Stimulated activated CD8-positive, alpha-beta memory T cell treated with anti-CD3 and anti-CD28 coated beads, Interleukin-15, amount 100 ng/mL, for 24 hours (primary cell): Measurements from ENCODE around the gene B4GALT2.

Experiments used
- DNase-seq: peaks from one replicate; pipeline ENCODE4 v3.0.0-alpha.2; 2020; ENCODE audit warnings: low read depth

The B4GALT2 gene, protein sequence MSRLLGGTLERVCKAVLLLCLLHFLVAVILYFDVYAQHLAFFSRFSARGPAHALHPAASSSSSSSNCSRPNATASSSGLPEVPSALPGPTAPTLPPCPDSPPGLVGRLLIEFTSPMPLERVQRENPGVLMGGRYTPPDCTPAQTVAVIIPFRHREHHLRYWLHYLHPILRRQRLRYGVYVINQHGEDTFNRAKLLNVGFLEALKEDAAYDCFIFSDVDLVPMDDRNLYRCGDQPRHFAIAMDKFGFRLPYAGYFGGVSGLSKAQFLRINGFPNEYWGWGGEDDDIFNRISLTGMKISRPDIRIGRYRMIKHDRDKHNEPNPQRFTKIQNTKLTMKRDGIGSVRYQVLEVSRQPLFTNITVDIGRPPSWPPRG

DNA sequence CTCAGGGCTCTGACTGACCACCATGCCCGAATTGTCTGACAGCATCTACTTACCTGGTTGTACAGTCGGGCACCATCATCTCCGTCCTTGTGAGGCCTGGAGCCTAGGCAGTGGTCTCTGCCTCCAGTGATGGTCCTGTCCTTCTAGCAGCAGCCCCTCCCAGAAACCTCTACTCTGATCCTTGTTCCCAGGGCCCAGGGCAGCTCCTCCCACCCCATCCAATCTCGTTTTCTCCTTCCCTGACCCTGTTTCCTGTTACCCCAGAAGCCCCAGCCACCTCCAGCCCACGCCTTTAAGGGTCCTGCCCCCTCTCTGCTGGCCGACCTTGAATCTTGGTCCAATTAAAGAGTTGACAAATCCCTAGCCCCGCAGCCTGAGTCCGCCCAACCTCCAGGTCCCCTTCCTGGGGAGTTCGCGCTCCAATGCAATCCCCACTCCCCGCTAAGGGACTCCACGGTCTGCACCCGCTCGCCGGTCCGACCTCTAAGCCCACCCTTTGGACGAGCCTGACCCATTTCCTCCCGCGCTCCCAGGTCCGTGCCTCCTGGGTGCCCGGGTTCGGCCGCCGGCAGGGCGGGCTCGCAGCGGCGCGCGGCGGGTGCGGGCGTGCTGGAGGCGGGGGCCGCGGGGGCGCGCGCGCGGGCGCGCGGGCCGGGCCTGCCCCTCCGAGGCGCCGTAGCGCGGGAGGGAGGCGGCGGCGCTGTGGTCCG is at the start of gene B4GALT2:
TSS of gene B4GALT2 (plus strand) at position 660 of the 710 bp plus-strand sequence. CDS start 1,951 bp downstream, outside the sequence.
- DNase-seq, result no peak

GRCh38 chr1:43930168-43930948 is 48.7 kb upstream of the B4GALT2 start:
- DNase-seq, result no peak

DNA sequence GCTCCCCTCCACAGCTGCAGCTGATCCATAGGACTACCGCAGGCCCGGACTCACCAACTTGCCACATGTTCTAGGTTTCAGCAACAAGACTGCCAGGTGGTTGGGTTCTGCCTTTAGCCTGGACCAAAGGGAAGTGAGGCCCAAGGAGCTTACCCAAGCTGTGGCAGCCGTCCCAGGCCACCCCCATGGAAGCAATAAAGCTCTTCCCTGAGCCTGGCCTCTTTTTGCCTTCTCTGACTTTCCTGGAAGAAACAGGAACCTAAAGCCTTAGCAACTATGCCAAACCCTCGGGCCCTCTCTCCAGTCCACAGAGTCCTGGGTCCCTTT is 48.1 kb upstream of the B4GALT2 start:
- DNase-seq, result no peak

GRCh38 chr1:43931711-43932660 is 47.0 kb upstream of the B4GALT2 start:
- no peak for DNase-seq

DNA sequence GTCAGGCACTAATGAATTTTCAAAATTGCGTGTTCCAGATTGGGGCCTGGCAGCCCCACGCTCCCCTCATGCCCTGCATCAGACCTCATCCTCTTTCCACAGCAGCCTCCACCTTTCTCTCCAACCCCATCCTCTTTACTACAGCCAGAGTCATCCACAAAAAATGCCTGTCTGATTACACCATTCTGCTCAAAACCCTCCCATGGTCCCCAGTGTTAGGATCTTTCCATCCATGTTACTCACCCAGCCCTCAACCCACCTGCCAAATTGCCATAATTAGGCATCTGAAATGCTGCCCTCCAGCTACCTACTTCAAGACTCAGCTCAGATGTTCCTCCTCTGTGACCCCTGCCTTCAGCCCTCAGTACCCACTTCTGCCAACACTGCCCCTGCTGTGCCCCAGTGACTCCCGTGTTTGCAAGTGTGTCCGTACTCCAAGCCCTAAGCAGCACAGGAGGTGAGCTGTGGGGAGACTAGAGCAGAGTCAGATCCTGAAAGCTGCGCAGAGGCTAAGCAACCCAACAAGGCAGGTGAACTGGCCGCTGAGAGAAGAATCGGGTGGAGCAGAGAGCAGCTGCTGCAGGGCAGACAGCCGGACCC is 46.1 kb upstream of the B4GALT2 start:
- DNase-seq, result no peak

DNA sequence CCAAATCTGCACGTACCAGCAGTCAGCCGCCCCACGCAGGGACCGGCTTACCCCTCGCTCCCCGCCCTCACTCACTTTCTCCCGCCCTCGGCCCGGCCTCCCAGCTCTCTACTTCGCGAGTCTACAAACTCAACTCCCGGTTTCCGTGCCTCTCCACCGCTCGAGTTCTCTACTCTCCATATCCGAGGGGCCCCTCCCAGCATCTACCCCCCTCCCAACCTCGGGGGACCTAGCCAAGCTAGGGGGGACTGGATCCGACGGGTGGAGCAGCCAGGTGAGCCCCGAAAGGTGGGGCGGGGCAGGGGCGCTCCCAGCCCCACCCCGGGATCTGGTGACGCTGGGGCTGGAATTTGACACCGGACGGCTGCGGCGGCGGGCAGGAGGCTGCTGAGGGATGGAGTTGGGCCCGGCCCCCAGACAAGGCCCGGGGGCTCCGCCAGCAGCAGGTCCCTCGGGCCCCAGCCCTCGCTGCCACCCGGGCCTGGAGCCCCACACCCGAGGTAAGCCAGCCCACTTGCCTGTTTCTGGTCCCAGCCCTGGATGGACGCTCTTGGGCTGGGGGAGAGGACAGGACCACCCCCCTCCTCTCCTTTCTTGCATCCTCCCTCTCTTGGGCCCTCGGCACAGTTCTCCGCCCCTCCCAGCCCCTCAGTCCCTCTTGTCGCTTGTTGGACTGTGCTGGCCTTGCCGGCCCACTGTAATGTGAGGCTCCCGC is 45.5 kb upstream of the B4GALT2 start, which contains the start of gene ARTN:
TSS of gene ARTN (plus strand) at position 416 of the 715 bp plus-strand sequence. CDS start 1,856 bp downstream, outside the sequence.
- no peak for DNase-seq

DNA sequence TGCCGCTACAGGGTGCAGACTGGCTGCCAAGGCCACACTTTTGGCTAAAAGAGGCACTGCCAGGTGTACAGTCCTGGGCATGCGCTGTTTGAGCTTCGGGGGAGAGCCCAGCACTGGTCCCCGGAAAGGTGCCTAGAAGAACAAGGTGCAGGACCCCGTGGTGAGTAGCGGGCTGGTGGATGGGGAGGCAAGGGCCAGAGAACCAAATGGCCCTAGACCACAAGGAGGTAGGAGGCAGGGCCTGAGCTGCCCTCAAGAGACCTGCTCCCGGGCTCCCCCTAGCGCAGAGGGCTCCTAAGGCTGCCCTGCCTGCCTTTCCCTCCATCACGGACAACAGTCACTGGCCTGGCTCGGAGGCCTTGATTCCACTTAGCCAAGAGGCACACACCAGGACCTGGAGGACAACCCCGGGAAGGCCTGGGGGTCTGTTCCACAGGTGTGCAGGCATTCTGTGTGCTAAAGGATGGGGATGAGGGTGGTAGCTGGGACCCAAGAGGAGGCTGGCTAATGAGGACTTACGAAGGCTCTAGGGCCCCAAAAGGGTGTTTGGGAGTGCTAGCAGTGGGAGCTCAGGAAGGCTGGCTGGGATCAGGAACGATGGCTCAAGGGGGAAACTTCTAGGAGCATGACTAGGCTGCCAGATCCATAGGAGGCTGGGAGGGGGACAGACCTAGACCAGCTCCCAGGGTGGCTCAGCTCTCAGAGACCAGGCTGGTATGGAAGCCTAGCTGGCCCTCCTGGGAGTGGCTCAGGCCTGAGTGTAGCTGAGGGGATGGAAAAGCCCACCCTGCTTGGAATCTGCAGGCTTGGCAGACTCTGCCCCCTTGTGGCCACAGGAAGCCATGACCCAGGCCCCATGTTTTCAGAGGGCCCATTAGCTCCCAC is 44.7 kb upstream of the B4GALT2 start:
- no peak for DNase-seq

DNA sequence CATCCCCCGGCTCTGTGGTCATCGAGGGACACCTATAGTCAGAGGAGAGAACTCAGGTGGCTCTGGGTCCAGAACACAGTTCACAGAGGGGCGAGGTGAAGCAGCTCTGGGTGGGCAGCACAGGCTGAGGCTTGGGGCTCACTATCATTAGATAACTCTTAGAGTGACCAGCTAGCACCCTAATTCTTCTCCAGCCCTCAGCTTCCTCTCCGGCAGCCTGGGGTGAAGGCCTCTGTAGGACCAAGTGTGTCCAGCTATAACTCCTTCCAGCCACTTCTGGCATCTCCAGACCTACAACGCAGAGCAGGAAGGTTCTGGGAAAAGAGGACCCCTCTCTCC is 44.1 kb upstream of the B4GALT2 start:
- no peak for DNase-seq

DNA sequence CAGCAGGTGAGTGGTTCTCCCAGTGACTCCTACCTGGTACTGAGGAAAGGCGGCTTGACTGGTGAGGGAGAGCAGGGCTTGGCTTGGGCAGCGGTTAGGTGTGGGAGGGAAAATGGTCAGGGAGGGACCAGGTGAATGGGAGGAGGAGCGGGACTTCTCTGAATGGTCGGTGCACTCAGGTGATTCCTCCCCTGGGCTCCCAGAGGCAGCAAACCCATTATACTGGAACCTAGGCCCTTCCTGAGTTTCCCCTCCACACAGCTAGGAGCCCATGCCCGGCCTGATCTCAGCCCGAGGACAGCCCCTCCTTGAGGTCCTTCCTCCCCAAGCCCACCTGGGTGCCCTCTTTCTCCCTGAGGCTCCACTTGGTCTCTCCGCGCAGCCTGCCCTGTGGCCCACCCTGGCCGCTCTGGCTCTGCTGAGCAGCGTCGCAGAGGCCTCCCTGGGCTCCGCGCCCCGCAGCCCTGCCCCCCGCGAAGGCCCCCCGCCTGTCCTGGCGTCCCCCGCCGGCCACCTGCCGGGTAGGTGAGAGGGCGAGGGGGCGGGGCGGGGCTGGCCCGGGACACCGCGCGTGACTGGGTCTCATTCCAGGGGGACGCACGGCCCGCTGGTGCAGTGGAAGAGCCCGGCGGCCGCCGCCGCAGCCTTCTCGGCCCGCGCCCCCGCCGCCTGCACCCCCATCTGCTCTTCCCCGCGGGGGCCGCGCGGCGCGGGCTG is 43.1 kb upstream of the B4GALT2 start:
- no peak for DNase-seq

DNA sequence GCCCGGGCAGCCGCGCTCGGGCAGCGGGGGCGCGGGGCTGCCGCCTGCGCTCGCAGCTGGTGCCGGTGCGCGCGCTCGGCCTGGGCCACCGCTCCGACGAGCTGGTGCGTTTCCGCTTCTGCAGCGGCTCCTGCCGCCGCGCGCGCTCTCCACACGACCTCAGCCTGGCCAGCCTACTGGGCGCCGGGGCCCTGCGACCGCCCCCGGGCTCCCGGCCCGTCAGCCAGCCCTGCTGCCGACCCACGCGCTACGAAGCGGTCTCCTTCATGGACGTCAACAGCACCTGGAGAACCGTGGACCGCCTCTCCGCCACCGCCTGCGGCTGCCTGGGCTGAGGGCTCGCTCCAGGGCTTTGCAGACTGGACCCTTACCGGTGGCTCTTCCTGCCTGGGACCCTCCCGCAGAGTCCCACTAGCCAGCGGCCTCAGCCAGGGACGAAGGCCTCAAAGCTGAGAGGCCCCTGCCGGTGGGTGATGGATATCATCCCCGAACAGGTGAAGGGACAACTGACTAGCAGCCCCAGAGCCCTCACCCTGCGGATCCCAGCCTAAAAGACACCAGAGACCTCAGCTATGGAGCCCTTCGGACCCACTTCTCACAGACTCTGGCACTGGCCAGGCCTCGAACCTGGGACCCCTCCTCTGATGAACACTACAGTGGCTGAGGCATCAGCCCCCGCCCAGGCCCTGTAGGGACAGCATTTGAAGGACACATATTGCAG is 42.4 kb upstream of the B4GALT2 start:
- no peak for DNase-seq

DNA sequence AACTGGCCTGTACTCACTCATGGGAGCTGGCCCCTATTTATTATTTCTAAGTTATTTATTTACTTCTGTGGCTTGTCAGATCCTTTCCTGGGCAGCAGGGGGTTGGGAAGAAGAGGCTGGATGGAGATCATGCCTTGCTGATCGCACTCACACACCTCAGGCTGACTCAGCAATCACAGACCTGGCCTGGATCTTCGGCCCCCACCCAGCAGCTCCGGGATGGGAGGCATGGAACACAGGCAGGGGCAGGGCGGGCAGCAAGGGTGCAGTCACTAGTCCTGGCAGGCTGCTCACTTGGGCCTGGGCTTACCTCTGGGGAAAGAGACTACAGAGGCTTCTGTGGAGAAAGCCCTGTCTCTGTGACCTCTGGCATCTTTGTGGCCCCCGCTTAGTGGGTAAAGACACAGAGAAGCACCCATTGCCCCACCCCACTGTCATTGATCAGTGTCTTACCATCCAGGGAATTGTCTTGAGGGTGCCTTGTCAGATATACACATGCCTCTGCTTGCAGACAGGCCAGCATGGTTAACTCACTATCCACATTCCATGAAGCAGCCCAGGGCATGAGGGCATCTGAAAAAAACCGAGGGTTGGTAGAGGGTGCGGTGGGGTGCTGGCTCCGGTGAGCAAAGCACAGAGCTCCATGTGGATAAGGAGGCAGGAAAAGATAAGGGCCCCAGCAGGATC is 41.7 kb upstream of the B4GALT2 start:
- DNase-seq, result no peak

GRCh38 chr1:43938383-43938782 is 40.6 kb upstream of the B4GALT2 start:
- no peak for DNase-seq

DNA sequence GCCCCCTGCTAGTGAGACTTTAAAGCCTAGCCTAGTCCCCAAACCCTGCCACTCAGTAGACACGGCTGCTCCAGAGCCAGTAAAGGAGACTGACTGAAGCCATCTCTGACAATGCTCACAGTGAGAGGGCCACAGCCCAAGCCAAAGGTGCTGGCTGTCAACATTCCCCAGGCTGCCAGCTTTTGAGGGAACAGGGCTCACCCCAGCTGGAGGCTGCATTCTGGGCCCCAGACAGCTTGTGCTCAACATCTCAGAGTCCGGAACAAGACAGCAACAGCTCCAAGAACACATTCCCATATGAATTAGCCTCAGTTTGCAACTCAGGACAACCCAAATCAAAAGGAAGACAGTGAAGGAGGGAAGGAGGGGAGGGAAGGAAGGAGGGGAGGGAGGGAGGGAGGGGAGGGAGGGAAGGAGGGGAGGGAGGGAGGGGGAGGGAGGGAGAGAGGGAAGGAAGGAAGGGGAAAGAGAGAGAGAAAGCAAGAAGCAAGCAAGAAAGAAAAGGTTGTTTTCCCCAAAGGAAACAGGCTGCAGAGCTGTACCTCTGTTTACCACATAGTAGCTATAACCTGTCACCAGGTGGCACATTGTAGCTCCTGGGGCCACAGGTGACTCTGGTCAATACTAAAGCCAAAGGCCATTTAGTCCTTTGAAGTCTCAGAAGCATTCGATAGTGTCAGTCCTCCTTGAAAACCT is 40.0 kb upstream of the B4GALT2 start:
- no peak for DNase-seq

GRCh38 chr1:43942411-43942810 is 36.6 kb upstream of the B4GALT2 start:
- no peak for DNase-seq

DNA sequence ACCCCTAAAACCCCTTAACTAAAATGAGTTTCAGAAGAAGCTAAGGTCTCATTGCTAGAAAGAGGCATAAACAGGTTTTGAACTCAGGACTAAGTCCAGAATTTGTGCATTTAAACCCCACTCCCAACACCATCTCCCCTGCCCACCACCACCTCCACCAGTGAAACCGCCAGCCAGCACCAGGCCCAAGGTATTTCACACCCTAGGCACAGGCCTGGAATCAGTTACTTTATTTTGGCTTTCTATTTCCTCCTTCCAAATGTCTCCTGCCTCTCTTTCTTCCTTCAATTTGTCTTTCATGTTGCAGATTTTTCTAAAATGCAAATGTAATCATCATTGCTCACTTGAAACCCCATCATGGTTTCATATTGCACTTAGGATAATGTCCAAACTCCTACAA is 34.1 kb upstream of the B4GALT2 start:
- no peak for DNase-seq

DNA sequence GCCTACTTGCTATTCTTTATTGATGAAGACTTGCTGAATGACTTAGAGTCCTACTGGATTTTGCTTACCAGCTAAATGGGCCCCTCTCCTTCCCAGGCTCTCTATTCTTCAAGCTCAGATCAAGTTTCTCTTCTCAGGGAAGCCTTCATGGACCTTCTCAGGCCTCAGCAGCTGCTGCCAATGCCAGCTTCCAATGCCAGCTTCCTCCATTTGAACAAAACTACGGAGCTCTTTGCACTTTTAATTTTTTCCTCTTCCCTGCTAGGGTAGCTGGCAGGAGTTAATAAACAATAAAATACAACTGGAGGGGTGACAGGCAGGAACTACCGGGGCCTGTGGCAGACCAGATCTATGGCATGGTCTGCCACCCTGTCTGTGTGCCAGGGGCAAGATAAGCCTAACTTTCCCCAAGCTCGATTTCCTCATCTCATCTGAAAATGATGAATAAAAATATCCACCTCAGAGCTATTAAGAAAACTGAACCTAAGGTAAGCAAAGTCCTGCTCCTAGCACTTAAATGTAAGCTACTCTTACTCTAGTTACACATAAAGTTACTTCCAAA is 33.3 kb upstream of the B4GALT2 start:
- no peak for DNase-seq
